SK-N-SH treated with all-trans-retinoic acid at 6 μM for 48 hours (cell line): ENCODE measurements around the gene MYO15B.

ENCODE experiments used
- ATAC-seq: fragments of 200-7000 bp; cut with Tn5 transposase; 3 replicates; pipeline ENCODE4 v1.9.1; 2020; ENCODE audit warnings: mild to moderate bottlenecking, moderate library complexity
- ARNTL ChIP-seq: fragments of 450-650 bp; formaldehyde crosslinking; IDR thresholded peaks from 2 replicates; pipeline ENCODE4 v1.5.0; 2020; ENCODE audit warnings: low read depth, mild to moderate bottlenecking, moderate library complexity, borderline replicate concordance
- BACH2 ChIP-seq: fragments of 250-450 bp; sonication (Bioruptor Pico); IDR thresholded peaks from 2 replicates; pipeline ENCODE4 v1.9.0; 2021; ENCODE audit warnings: mild to moderate bottlenecking, borderline replicate concordance
- CSDC2 ChIP-seq: fragments of 250-450 bp; sonication (Bioruptor Pico); IDR thresholded peaks from 2 replicates; pipeline ENCODE4 v1.5.0; 2020; ENCODE audit warnings: mild to moderate bottlenecking, moderate library complexity
- ESRRG ChIP-seq: fragments of 250-450 bp; sonication (Bioruptor Pico); IDR thresholded peaks from 2 replicates; pipeline ENCODE4 v1.6.1; 2021; ENCODE audit warnings: mild to moderate bottlenecking
- GLIS3 ChIP-seq: fragments of 250-450 bp; sonication (Bioruptor Pico); IDR thresholded peaks from 2 replicates; pipeline ENCODE4 v1.5.0; 2020; ENCODE audit warnings: mild to moderate bottlenecking, moderate library complexity
- ISL1 ChIP-seq: fragments of 250-450 bp; sonication (Bioruptor Pico); IDR thresholded peaks from 2 replicates; pipeline ENCODE4 v2.1.2; 2022; ENCODE audit warnings: mild to moderate bottlenecking, moderate library complexity
- OSR1 ChIP-seq: fragments of 250-450 bp; sonication (Bioruptor Pico); IDR thresholded peaks from 2 replicates; pipeline ENCODE4 v1.8.0; 2022; ENCODE audit warnings: moderate library complexity, mild to moderate bottlenecking, inconsistent platforms
- PPARA ChIP-seq: fragments of 250-450 bp; sonication (Bioruptor Pico); IDR thresholded peaks from 2 replicates; pipeline ENCODE4 v1.5.0; 2020; ENCODE audit warnings: mild to moderate bottlenecking, borderline replicate concordance
- SNAI2 ChIP-seq: fragments of 250-450 bp; sonication (Bioruptor Pico); IDR thresholded peaks from 2 replicates; pipeline ENCODE4 v1.5.0; 2020; ENCODE audit warnings: mild to moderate bottlenecking, moderate library complexity
- TCF4 ChIP-seq: fragments of 250-450 bp; sonication (Bioruptor Pico); IDR thresholded peaks from 2 replicates; pipeline ENCODE4 v1.8.0; 2021; ENCODE audit warnings: mild to moderate bottlenecking, moderate library complexity, borderline replicate concordance
- TOX ChIP-seq: fragments of 250-450 bp; sonication (Bioruptor Pico); IDR thresholded peaks from 2 replicates; pipeline ENCODE4 v1.8.0; 2021; ENCODE audit warnings: mild to moderate bottlenecking, moderate library complexity, borderline replicate concordance
- ZC3H10 ChIP-seq: fragments of 250-450 bp; sonication (Bioruptor Pico); IDR thresholded peaks from 2 replicates; pipeline ENCODE4 v1.5.1; 2021; ENCODE audit warnings: mild to moderate bottlenecking, moderate library complexity
- ZFP3 ChIP-seq: fragments of 250-450 bp; sonication (Bioruptor Pico); IDR thresholded peaks from 2 replicates; pipeline ENCODE4 v1.5.0; 2020; ENCODE audit warnings: mild to moderate bottlenecking, moderate library complexity
- ZFP30 ChIP-seq: fragments of 450-650 bp; formaldehyde crosslinking; IDR thresholded peaks from 2 replicates; pipeline ENCODE4 v1.5.0; 2022; ENCODE audit warnings: mild to moderate bottlenecking, moderate library complexity
- ZNF565 ChIP-seq: fragments of 450-650 bp; formaldehyde crosslinking; conservative IDR thresholded peaks from 2 replicates; pipeline ENCODE4 v1.5.0; 2020; ENCODE audit warnings: low read depth, mild to moderate bottlenecking, moderate library complexity
- ZNF70 ChIP-seq: fragments of 450-650 bp; formaldehyde crosslinking; IDR thresholded peaks from 2 replicates; pipeline ENCODE4 v1.5.0; 2020; ENCODE audit warnings: mild to moderate bottlenecking, moderate library complexity
- TF ChIP-seq, protein P1 (sequence below): fragments of 250-450 bp; sonication (Bioruptor Pico); IDR thresholded peaks from 2 replicates; pipeline ENCODE4 v1.5.1; 2020; ENCODE audit warnings: low read depth, mild to moderate bottlenecking, moderate library complexity
- TF ChIP-seq, protein P2 (sequence below): fragments of 250-450 bp; sonication (Bioruptor Pico); IDR thresholded peaks from 2 replicates; pipeline ENCODE4 v1.8.0; 2021; ENCODE audit warnings: low read depth, mild to moderate bottlenecking, moderate library complexity, borderline replicate concordance
- TF ChIP-seq, protein P3 (sequence below): fragments of 250-450 bp; sonication (Bioruptor Pico); IDR thresholded peaks from 2 replicates; pipeline ENCODE4 v1.5.0; 2020; ENCODE audit warnings: mild to moderate bottlenecking, moderate library complexity
- TF ChIP-seq, protein P4 (sequence below): fragments of 250-450 bp; sonication (Bioruptor Pico); IDR thresholded peaks from 2 replicates; pipeline ENCODE4 v1.5.1; 2021; ENCODE audit warnings: mild to moderate bottlenecking, moderate library complexity

Gene MYO15B

DNA sequence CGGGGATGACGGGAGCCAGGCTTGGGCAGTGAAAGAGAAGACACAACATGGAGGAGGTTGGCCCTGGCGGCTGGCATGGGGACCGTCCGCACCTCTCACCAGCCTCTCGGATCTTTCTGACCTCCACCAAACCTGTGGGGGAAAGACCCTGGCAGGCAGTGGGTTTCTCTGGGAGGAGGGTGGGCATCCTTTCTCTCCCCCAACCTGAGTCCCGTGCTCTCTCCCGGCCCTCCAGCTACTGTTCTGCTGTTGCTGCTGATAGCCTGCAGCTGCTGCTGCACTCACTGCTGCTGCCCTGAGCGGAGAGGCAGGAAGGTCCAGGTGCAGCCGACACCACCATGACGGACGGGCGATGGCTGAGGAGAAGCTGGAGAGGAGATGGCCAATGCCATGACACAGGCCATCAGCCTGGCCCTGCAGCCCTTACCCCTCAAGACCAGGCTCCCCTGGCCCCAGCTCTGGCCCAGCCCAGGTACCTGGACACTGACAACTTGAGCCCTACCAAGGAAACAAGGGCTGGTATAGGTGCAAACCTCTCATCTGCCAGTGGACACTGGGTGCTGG lies 53.0 kb downstream of the MYO15B start:
- TF ChIP-seq SNAI2 (CRISPR knock-in tag) (no peak), OSR1 (CRISPR knock-in tag) (no peak), ARNTL (CRISPR knock-in tag) (no peak), ZFP30 (no peak), CSDC2 (CRISPR knock-in tag) (no peak)
- TF ChIP-seq, protein P1, sequence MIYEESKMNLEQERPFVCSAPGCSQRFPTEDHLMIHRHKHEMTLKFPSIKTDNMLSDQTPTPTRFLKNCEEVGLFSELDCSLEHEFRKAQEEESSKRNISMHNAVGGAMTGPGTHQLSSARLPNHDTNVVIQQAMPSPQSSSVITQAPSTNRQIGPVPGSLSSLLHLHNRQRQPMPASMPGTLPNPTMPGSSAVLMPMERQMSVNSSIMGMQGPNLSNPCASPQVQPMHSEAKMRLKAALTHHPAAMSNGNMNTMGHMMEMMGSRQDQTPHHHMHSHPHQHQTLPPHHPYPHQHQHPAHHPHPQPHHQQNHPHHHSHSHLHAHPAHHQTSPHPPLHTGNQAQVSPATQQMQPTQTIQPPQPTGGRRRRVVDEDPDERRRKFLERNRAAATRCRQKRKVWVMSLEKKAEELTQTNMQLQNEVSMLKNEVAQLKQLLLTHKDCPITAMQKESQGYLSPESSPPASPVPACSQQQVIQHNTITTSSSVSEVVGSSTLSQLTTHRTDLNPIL = no peak
- no peak for ATAC-seq

DNA sequence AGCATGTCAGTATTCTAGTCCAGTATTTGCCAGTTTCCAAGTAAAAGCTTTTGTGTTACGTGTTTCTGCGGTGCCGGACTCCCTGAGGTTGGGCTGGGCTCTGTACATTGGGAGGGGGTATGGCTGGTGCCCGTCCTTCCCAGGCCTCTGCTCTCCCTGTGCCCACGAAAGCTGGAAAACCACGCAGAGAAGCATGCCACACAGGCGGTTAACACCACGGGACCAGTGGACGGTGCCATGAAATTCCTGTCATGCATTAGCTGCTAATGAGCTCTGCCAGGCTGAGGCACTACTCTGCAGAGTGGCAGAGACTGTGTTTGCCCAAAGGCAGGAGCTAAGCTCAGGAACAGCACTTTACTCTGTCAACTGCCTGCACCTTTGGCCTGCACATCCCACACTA lies 53.7 kb downstream of the MYO15B start:
- TF ChIP-seq, protein P2, sequence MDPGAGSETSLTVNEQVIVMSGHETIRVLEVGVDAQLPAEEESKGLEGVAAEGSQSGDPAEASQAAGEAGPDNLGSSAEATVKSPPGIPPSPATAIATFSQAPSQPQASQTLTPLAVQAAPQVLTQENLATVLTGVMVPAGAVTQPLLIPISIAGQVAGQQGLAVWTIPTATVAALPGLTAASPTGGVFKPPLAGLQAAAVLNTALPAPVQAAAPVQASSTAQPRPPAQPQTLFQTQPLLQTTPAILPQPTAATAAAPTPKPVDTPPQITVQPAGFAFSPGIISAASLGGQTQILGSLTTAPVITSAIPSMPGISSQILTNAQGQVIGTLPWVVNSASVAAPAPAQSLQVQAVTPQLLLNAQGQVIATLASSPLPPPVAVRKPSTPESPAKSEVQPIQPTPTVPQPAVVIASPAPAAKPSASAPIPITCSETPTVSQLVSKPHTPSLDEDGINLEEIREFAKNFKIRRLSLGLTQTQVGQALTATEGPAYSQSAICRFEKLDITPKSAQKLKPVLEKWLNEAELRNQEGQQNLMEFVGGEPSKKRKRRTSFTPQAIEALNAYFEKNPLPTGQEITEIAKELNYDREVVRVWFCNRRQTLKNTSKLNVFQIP = no peak
- TF ChIP-seq, protein P3, sequence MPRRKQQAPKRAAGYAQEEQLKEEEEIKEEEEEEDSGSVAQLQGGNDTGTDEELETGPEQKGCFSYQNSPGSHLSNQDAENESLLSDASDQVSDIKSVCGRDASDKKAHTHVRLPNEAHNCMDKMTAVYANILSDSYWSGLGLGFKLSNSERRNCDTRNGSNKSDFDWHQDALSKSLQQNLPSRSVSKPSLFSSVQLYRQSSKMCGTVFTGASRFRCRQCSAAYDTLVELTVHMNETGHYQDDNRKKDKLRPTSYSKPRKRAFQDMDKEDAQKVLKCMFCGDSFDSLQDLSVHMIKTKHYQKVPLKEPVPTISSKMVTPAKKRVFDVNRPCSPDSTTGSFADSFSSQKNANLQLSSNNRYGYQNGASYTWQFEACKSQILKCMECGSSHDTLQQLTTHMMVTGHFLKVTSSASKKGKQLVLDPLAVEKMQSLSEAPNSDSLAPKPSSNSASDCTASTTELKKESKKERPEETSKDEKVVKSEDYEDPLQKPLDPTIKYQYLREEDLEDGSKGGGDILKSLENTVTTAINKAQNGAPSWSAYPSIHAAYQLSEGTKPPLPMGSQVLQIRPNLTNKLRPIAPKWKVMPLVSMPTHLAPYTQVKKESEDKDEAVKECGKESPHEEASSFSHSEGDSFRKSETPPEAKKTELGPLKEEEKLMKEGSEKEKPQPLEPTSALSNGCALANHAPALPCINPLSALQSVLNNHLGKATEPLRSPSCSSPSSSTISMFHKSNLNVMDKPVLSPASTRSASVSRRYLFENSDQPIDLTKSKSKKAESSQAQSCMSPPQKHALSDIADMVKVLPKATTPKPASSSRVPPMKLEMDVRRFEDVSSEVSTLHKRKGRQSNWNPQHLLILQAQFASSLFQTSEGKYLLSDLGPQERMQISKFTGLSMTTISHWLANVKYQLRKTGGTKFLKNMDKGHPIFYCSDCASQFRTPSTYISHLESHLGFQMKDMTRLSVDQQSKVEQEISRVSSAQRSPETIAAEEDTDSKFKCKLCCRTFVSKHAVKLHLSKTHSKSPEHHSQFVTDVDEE = no peak
- no peak for TF ChIP-seq PPARA (CRISPR knock-in tag)
- TF ChIP-seq SNAI2 (CRISPR knock-in tag) = no peak
- no peak for TF ChIP-seq ZNF565 (CRISPR knock-in tag)
- TF ChIP-seq ZFP3 (CRISPR knock-in tag) = no peak
- no peak for TF ChIP-seq ZNF70 (CRISPR knock-in tag)
- TF ChIP-seq, protein P1 = no peak
- no peak for TF ChIP-seq GLIS3 (CRISPR knock-in tag)
- no peak for TF ChIP-seq TCF4
- TF ChIP-seq ZC3H10 = no peak
- no peak for TF ChIP-seq ARNTL (CRISPR knock-in tag)
- TF ChIP-seq ZFP30 = no peak
- ATAC-seq = no peak

DNA sequence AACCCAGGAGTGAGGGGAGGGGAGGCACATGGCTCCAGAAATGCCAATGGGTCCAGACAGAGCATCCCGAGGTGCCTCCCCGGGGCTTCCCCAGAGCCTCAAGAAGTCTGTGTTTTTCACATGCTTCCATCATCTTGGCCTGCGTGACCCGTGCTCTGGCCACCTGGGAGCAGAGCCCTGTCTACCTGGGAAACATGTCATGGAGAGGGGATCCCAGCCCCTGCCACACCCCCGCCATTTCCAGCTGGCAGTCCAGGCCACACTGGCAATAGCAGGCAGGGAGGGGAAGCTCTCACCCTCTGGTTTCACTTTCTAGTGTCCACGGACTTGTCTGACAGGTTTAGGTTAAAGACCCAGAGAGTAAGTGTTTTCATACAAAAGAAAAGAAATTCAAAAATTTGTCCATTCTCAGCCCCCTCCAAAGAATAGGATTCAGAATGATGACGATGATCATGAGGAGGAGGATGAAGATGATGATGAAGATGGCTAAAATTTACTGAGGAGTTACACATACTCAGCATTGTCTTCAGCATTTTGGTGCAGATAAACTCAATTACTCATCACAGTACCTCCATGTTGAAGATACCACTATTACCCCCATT lies 54.7 kb downstream of the MYO15B start:
- ATAC-seq = no peak

DNA sequence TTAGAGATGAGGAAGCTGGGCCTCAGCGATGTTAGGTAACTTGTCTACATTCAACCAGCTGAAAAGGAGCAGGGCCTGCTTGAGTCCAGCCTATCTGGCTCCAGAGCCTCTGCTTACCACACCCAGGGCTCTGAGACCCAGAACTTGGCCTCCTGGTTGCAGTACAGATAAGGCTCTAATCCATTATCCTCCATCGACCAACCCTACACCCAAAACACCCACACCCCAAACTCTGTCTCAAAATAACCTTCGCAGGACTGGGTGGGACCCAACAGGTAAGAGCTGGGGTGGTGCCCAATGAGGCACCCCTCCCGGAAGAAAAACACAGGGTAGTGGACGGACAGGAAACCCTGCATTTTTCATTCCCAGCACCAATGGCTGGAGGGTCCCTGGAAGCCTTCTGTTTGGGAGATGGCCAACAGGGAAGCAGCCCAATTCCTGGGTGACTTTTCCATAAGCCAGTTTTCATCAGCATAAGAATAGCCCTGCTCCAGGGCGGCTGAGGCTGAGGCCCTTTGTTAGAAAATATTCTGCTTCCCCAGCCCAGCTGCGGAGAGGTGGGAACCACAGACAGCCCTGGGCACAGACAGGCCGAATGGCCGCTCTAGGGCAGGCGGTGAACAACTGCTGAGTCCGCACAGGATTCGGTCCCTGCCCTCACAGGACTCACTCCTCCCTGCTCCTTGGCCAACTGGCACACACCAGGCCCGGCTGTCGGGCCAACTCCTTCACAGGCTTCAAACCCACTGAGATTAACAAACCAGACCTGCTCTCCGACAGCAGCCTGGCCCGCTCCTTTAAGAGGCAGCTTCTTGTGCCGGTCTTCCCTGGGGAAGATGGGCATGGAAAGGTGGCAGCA lies 55.4 kb downstream of the MYO15B start:
- no peak for ATAC-seq
- no peak for TF ChIP-seq ESRRG
- TF ChIP-seq, protein P4, sequence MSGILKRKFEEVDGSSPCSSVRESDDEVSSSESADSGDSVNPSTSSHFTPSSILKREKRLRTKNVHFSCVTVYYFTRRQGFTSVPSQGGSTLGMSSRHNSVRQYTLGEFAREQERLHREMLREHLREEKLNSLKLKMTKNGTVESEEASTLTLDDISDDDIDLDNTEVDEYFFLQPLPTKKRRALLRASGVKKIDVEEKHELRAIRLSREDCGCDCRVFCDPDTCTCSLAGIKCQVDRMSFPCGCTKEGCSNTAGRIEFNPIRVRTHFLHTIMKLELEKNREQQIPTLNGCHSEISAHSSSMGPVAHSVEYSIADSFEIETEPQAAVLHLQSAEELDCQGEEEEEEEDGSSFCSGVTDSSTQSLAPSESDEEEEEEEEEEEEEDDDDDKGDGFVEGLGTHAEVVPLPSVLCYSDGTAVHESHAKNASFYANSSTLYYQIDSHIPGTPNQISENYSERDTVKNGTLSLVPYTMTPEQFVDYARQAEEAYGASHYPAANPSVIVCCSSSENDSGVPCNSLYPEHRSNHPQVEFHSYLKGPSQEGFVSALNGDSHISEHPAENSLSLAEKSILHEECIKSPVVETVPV (CRISPR knock-in tag) = no peak
- TF ChIP-seq ZFP30 = no peak
- TF ChIP-seq TOX = no peak
- TF ChIP-seq BACH2 (CRISPR knock-in tag) = no peak
- TF ChIP-seq TCF4 = no peak
- no peak for TF ChIP-seq ARNTL (CRISPR knock-in tag)
- TF ChIP-seq, protein P2 = no peak
- TF ChIP-seq GLIS3 (CRISPR knock-in tag) = no peak
- TF ChIP-seq ZNF565 (CRISPR knock-in tag) = no peak
- TF ChIP-seq ZC3H10 = no peak
- no peak for TF ChIP-seq ZNF70 (CRISPR knock-in tag)
- TF ChIP-seq PPARA (CRISPR knock-in tag) = no peak
- TF ChIP-seq SNAI2 (CRISPR knock-in tag) = no peak
- TF ChIP-seq CSDC2 (CRISPR knock-in tag) = no peak

More for the DNA sequence above, 54.7 kb downstream of the MYO15B start:
- TF ChIP-seq, protein P4 (CRISPR knock-in tag) = no peak
- TF ChIP-seq SNAI2 (CRISPR knock-in tag) (no peak), ISL1 (CRISPR knock-in tag) (no peak), ZNF565 (CRISPR knock-in tag) (no peak), ARNTL (CRISPR knock-in tag) (no peak)
